ENCODE data around the gene CCDC182. TPM values are rescaled to one million over a fixed set of nuclear protein-coding genes. Genes with fewer than 3 reads are reported as not detected.

CCDC182 gene
- total and polyA plus RNA-seq, 7 donors: not detected

- Histone ChIP-seq H3K9me3 (no peaks in the 10 kb centered on the region), H3K36me3 (no peaks in the 10 kb centered on the region), H3K4me3 (no peak overlapping the region), H3K4me1 (no peaks in the 10 kb centered on the region), H3K27ac (no peak overlapping the region), H3K27me3 (no peaks in the 10 kb centered on the region)
- 87% methylated on average over 26 of the region's 26 CpGs for WGBS, 2 donors
- intact Hi-C loops (cut with DNase I): loop anchor here (5.0 to 10.0 kb wide), 3 partner anchors 120 to 612 kb away; no protein-coding TSS in a partner anchor
- no peak for DNase-seq
- TF ChIP-seq EP300 (IDR thresholded peaks at IDR 0.05): no peak
- no peak for TF ChIP-seq POLR2A (IDR thresholded peaks at IDR 0.05)
- TF ChIP-seq POLR2AphosphoS5 (IDR thresholded peaks at IDR 0.05): no peak
These were observed 616 bp downstream of the CCDC182 start for GRCh38 chr17:57744195-57745170.

GRCh38 chr17:57740235-57740528, 4.9 kb downstream of the CCDC182 start:
- no peak overlapping the region for H3K27ac ChIP-seq
- H3K9me3 ChIP-seq: no peaks in the 10 kb centered on the region
- H3K4me1 ChIP-seq: no peaks in the 10 kb centered on the region
- no peaks in the 10 kb centered on the region for H3K27me3 ChIP-seq
- H3K36me3 ChIP-seq: no peaks in the 10 kb centered on the region
- WGBS, 2 donors: 31 to 62% methylated on average over 2 of the region's 2 CpGs
- intact Hi-C loops (cut with DNase I): loop anchor here (10.0 kb wide), 2 partner anchors 115 to 145 kb away; no protein-coding TSS in a partner anchor
- TF ChIP-seq CTCF (IDR thresholded peaks at IDR 0.05) (no peak), EP300 (IDR thresholded peaks at IDR 0.05) (no peak), POLR2AphosphoS5 (IDR thresholded peaks at IDR 0.05) (no peak), POLR2A (IDR thresholded peaks at IDR 0.05) (no peak)
- no peak for DNase-seq
- H3K4me3 ChIP-seq: no peak overlapping the region

- WGBS, 2 donors: 14 to 68% methylated on average over 1 of the region's 1 CpG
These were observed 5.5 kb downstream of the CCDC182 start for GRCh38 chr17:57739402-57740234.

GRCh38 chr17:57737450-57737849, 7.6 kb downstream of the CCDC182 start:
- intact Hi-C loops (cut with DNase I): no loop called here
- 71 to 79% methylated on average over 3 of the region's 3 CpGs for WGBS, 2 donors
- TF ChIP-seq POLR2AphosphoS5 (IDR thresholded peaks at IDR 0.05) (no peak), CTCF (IDR thresholded peaks at IDR 0.05) (no peak), POLR2A (IDR thresholded peaks at IDR 0.05) (no peak), EP300 (IDR thresholded peaks at IDR 0.05) (no peak)

More at GRCh38 chr17:57739402-57740234, 5.5 kb downstream of the CCDC182 start:
- TF ChIP-seq POLR2AphosphoS5 (IDR thresholded peaks at IDR 0.05) (no peak), POLR2A (IDR thresholded peaks at IDR 0.05) (no peak), CTCF (IDR thresholded peaks at IDR 0.05) (no peak), EP300 (IDR thresholded peaks at IDR 0.05) (no peak)
- intact Hi-C loops (cut with DNase I): loop anchor here (10.0 kb wide), 2 partner anchors 115 to 145 kb away; no protein-coding TSS in a partner anchor
- Histone ChIP-seq H3K4me1 (no peaks in the 10 kb centered on the region), H3K4me3 (no peak overlapping the region), H3K27me3 (no peaks in the 10 kb centered on the region), H3K27ac (no peak overlapping the region), H3K36me3 (no peaks in the 10 kb centered on the region), H3K9me3 (no peaks in the 10 kb centered on the region)
- DNase-seq: no peak

GRCh38 chr17:57735707-57736106, 9.4 kb downstream of the CCDC182 start:
- Histone ChIP-seq H3K4me3 (no peak overlapping the region), H3K27me3 (no peaks in the 10 kb centered on the region), H3K36me3 (no peaks in the 10 kb centered on the region), H3K4me1 (no peaks in the 10 kb centered on the region), H3K9me3 (no peaks in the 10 kb centered on the region), H3K27ac (no peak overlapping the region)
- intact Hi-C loops (cut with DNase I): no loop called here
- no peak for TF ChIP-seq POLR2A (IDR thresholded peaks at IDR 0.05)
- TF ChIP-seq POLR2AphosphoS5 (IDR thresholded peaks at IDR 0.05): no peak
- no peak for TF ChIP-seq EP300 (IDR thresholded peaks at IDR 0.05)
- TF ChIP-seq CTCF (IDR thresholded peaks at IDR 0.05): no peak
- 76 to 81% methylated on average over 6 of the region's 6 CpGs for WGBS, 2 donors
- DNase-seq: no peak

More at GRCh38 chr17:57737450-57737849, 7.6 kb downstream of the CCDC182 start:
- no peaks in the 10 kb centered on the region for H3K4me1 ChIP-seq
- DNase-seq: no peak
- H3K36me3 ChIP-seq: no peaks in the 10 kb centered on the region
- H3K27me3 ChIP-seq: no peaks in the 10 kb centered on the region
- H3K27ac ChIP-seq: no peak overlapping the region
- H3K9me3 ChIP-seq: no peaks in the 10 kb centered on the region
- H3K4me3 ChIP-seq: no peak overlapping the region

All from sigmoid colon (tissue), 7 donors.